GM20431 (cell line): Measurements from ENCODE around the gene GDI1.

Source experiments
- in situ Hi-C: fragments of 300-500 bp; cut with MseI, MboI; formaldehyde crosslinking; loops from one replicate; pipeline ENCODE4 v1.15.0; 2020; ENCODE audit warnings: low sequenced_read_pairs; ENCODE audit not compliant: unreplicated experiment

GDI1 gene

DNA sequence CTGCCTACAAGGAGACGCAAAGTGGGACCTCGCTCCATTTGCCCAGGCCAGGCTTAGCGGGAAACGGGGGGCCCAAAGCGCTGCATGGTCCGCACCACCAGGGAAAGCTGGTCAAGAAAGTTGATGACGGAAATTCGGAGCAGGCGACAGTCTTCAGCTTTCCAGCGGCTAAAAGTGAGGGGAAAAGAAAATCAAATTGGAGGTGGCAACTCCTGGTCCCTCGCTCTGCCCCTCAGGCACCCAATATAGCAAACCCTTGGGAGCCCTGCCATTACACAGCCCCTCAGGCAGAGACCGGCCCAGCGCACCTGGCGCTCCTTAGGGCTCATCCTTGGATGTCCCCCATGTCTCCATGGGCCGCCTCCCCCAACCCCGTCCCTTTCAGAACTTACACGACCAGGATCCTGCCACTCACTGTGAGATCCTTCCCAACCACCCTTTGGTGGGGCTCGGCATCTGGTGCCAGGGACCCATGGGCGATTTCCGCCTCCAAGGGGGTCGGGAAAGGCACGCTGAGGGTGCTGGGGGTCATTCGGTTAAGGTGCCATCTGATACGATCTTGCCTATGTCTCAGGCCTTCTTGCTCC, 41.0 kb downstream of the GDI1 start:
- in situ Hi-C loops = no loop called here

DNA sequence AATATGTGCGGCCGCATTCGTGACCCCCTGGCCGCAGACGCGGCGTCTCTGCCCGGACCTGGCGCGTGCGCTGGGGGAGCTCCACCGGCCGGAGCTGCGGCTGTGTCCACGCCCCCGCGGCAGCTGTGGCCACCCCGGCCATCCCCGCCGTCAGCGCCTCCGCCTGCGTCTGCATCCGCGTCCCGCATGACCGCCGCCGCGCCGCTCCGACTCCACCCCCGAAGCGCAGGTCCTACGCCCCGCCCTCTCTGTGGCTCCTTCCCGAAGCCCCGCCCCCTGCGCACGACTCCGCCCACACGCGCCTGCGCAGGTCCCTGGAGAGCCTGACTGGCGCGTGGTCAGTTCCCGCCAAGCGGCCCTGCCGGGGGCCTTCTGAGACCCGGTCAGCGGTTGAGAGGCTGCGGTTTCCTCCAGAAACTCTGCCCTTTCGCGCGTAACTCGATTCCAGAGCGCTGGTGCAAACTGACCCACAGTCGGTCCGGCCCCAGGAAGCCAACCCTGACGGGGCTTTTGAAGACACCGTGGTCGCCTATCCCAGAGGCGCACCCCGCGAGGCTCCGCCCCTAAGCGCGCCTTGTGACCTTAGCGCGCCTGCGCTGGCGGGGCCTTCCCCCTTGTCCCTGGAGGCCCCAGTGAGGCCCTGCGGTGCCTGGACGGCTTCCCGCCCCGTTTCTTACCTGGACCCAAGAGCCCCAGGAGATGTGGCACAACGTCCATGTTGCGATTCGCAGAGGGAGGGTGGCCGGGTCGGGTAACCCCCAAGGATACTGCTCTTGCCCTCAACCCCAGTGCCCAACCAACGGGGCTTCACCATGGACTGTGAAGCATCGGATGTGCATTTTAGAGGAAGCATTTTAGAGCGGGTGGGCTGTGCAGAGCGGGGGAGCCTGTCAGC, 42.0 kb downstream of the GDI1 start, which contains the start of gene LAGE3:
Gene LAGE3 (minus strand): TSS at position 554 of the 895 bp plus-strand sequence. CDS start 366 bp downstream, at position 188.
- in situ Hi-C loops = no loop called here

DNA sequence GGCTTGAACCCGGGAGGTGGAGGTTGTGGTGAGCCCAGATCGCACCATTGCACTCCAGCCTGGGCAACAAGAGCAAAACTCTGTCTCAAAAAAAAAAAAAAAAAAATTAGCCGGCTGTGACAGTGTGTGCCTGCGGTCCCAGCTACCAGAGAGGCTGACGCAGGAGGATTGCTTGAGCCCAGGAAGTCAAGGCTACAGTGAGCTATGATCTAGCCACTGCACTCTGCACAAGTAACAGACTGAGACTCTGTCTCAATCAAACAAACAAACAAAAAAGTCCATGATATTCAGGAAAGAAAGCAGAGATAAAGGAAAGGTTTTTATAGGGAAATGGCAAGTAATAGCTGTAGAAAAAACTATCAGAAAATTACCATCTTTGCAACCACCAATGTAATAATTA, 44.2 kb downstream of the GDI1 start:
- in situ Hi-C loops = no loop called here

DNA sequence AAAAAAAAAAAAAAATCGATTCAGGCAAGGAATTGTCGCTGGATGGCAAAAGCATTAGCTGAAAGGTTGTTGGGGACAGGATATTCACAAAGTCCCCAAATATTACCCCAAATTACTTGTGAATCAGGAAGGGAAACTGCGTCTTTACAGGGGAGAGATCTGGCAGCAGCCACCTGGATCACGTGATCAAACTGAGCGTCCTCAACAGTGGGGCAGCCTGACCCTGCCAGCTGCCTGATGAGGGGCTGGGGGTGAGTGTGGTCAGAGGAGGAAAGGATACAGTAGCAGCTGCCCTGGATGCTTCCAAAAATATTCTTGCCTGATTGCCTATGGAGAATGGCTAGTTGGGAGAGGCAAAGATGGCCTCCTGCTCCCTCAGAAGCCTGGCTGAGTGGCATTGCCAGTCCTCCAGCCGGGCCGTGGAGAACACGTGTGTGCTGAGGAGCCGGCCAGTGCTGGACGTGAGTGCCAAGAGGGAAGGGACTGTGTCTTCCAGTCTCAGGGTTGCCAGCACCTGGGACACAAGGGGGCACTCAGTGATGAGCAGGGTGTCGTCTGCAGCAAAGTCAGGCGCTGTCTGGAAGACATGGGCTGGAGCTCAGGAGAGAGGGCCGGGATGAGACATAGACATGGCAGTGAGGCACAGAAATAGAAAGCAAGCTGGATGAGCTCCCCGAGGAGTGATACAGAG, 45.1 kb downstream of the GDI1 start:
- in situ Hi-C loops = no loop called here

- in situ Hi-C loops = no loop called here
Measured at GRCh38 chrX:154482786-154483185, 45.8 kb downstream of the GDI1 start.

DNA sequence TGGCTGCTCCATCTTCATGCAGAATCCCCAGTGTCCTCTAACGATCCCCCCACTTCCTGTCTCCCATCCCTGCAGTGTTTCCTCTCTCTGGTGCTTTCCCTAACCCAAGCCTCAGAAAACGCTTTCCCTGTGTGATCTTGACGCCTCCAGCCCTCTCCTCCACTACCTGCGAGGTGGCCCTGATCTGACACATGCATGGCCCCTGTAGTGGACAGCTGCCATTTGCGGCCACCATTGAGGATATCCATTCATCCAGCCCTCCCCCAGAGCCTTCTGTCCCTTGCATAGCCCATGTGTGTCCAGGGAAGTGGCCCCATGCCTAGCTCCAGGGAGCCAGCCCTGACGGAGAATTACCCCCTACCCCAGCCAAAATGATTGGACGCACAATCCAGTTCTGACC, 46.4 kb downstream of the GDI1 start:
- in situ Hi-C loops = no loop called here

DNA sequence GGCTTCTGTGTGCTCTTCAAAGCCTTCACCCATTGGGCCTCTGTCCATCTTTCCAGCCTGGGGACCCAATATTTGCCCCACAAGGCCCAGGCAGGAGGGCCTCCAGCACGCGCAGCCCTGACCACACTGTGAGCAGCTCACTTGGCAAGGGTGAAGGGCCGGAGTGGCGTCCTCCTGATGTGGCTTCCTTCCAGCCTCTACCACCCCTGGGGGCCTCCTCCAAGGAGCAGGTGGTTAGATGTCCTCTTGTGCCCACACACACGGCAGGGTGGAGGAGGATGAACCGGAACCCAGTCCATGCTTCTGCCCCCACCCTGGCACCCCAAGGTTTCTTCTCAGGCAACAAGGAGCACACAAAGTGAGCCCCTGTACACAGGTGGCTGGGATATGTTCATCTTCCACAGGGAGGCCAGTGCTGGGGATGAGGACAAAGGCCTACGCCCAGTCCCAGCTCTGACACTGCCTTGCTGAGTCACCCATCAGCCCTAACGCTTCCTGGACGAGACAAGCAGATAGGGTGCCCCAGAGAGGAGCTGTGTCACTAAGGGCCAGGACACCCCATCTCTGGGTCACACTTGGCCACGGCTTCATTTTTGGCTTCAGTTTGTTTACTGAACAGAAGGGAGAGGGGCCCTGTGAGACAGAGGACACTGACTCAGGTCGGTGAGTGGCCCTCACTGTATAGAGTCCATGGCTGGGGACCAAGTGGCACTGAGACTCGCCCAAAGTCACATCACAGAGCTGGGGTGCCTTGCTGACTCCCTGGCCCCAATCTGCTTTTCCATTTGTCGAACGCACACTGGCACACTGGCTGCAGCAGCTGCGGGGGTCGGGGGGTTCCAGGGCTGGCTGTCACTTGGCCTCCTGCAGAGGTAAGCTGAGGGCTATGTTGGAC, 47.5 kb downstream of the GDI1 start:
- in situ Hi-C loops = no loop called here

DNA sequence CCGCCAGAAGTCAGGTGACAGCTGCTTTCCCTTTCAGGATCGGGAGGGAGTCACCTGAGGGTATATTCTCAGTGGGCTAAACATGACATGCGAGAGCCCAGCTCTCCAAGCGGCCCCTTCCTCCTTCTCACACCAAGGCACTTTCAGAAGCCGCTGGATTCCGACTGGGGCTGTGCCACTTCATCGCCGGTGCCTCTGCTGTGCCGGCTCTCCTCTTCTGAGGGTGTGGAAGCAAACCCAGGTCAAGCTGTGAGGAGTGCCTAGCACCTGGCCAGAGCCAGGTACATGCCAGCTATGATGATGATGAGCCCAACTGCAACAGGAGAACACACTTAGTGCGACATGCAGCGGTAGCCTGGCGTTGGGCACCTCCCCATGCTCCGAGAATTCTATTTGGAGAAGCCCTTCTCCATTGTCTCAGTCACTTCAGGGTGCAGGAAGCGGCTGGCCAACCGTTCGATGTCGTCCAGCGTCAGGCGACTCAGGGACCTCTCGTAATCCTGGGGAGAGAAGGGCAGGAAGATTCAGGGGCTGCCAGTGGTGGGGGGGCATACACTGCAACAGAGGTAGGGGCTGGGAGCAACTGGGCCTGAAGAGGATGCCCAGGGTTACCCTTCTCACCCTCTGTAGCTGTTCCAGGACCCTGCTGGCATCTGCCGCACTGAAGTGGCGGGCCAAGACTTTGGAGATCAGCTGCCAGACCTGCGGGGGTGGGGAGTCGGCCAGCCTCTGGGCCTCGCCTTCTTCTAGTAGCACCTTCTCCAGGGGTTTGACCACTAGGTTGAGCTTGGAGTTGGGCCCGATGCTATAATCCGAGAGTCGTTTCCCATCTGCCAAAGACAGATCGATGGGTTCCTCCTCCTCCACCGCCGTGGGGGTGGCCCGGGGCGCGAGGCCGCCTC, 48.4 kb downstream of the GDI1 start:
- in situ Hi-C loops = no loop called here

- in situ Hi-C loops = no loop called here
Measured at GRCh38 chrX:154486052-154486395, 49.1 kb downstream of the GDI1 start.

GRCh38 chrX:154486396-154487207, 49.6 kb downstream of the GDI1 start, which contains the start of gene UBL4A:
Gene UBL4A (minus strand): TSS chrX:154486615. CDS start chrX:154486584, 31 bp downstream.
- in situ Hi-C loops = no loop called here

- in situ Hi-C loops = no loop called here
Measured at GRCh38 chrX:154487518-154488290, 50.8 kb downstream of the GDI1 start.

DNA sequence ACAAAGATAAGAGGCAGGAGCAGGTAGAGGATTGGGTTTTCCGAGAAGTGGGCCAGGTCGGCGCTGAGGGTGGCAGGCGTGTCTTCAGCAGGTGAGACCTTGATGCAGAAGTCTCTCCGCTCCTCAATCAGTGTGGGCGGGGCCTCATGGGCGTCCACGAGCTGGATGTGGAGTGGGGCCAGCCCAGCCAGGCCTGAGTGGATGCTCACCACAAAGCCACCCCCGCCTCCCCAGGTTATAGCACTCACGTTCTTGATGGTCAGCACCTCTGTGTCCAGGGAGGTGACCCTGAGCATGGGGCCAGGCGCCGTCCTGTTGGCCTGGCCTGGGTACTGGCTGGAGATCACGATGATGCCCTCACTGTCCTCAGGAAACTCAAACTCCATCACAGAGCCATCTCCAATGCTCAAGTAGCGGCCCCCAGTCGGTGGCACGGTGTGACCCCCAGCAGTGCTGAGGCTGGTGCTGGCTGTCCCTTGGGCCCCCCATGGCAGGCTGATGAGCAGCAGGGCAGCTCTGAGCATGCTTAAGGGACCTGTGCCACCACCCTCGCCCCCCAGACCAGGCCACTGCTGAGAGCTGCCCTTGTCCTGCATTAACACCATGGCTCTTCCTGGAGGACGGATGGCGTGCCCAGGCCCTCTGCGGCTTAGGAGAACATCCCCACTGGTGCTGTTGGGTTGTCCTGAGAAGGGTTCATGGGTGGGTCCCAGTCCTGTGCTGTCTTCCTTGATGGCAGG, 51.6 kb downstream of the GDI1 start:
- in situ Hi-C loops = no loop called here

GRCh38 chrX:154489182-154489581, 52.2 kb downstream of the GDI1 start:
- in situ Hi-C loops = no loop called here

GRCh38 chrX:154490021-154490413, 53.1 kb downstream of the GDI1 start:
- in situ Hi-C loops = no loop called here

GRCh38 chrX:154490414-154491083, 53.6 kb downstream of the GDI1 start, which contains the start of gene SLC10A3:
Gene SLC10A3 (minus strand): TSS chrX:154490629. CDS start chrX:154488940, 1,689 bp downstream.
- in situ Hi-C loops = no loop called here
